ENCODE results near the gene EMP3. TPM values are rescaled to one million over a fixed set of nuclear protein-coding genes. Genes with fewer than 3 reads are reported as not detected.

EMP3 gene
- total RNA-seq, 1 experiment from 2014 or later, result 171 TPM

DNA sequence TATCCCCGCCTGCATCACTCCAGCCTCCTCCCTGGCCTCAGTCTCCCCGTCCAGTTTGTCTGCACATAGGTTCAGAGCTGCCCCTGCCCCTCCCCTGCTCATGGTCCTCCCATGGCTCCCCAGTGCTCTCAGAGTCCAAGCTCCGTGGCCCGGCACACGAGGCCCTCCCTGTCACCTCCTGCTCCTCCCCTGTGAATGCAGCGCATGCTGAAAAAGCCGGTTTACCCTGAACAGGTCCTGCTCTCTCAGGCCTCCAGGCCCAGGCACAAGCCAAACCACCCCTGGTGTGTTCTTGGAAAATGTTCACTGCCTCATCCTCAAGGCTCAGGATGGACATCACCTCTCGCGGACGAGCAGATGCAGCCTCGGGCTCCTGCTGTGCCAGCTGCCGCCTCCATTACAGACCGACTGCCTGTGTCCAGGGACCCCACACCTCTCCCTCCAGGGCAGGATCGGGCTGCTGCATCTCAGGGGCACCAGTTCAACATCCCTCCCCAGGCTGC lies 13.0 kb downstream of the EMP3 start:
- TF ChIP-seq, protein P1, sequence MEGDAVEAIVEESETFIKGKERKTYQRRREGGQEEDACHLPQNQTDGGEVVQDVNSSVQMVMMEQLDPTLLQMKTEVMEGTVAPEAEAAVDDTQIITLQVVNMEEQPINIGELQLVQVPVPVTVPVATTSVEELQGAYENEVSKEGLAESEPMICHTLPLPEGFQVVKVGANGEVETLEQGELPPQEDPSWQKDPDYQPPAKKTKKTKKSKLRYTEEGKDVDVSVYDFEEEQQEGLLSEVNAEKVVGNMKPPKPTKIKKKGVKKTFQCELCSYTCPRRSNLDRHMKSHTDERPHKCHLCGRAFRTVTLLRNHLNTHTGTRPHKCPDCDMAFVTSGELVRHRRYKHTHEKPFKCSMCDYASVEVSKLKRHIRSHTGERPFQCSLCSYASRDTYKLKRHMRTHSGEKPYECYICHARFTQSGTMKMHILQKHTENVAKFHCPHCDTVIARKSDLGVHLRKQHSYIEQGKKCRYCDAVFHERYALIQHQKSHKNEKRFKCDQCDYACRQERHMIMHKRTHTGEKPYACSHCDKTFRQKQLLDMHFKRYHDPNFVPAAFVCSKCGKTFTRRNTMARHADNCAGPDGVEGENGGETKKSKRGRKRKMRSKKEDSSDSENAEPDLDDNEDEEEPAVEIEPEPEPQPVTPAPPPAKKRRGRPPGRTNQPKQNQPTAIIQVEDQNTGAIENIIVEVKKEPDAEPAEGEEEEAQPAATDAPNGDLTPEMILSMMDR (IDR thresholded peaks at IDR 0.05), result no peak
- TF ChIP-seq REST (IDR thresholded peaks at IDR 0.05; ENCODE audit: insufficient read depth in 1 of 2, low read depth in 2 of 2, low read length in 1 of 2), result no peak
- TF ChIP-seq SIN3A (IDR thresholded peaks at IDR 0.05; ENCODE audit: borderline replicate concordance, insufficient read depth, low read depth, low read length), result no peak
- Histone ChIP-seq H3K27ac (ENCODE audit: low read length) (no peak overlapping the region), H3K36me3 (ENCODE audit: control insufficient read depth, insufficient read depth, low read length) (no peaks in the 10 kb centered on the region), H3K4me3 (ENCODE audit: low read depth in 2 of 2, low read length in 2 of 2) (no peak overlapping the region), H3K4me1 (ENCODE audit: control insufficient read depth, insufficient read depth, low read length) (peaks cover 3% of the 10 kb centered on the region; the same call in 1 of the 2 replicates), H3K9me3 (ENCODE audit: control insufficient read depth, insufficient read depth, low read depth, low read length) (no peaks in the 10 kb centered on the region), H3K27me3 (ENCODE audit: control insufficient read depth, insufficient read depth, low read length) (no peaks in the 10 kb centered on the region)
- in situ Hi-C loops (cut with HindIII; ENCODE audit: low pct_unique_long_range_greater_than_20kb, low sequenced_read_pairs), result no loop called here
- BruUV-seq (replicated peaks), result no TSS peak
- ATAC-seq, result no peak
- intact Hi-C loops (cut with micrococcal nuclease; ENCODE audit: unreplicated experiment), result no loop called here
- CTCF ChIA-PET, result interaction anchor here (1.0 kb wide), 1 partner anchor 24 kb away, joined by 3 read pairs; no protein-coding TSS in a partner anchor
- no peak for DNase-seq (ENCODE audit: low read depth, low spot score)
- POLR2A ChIA-PET, result no interaction called here

DNA sequence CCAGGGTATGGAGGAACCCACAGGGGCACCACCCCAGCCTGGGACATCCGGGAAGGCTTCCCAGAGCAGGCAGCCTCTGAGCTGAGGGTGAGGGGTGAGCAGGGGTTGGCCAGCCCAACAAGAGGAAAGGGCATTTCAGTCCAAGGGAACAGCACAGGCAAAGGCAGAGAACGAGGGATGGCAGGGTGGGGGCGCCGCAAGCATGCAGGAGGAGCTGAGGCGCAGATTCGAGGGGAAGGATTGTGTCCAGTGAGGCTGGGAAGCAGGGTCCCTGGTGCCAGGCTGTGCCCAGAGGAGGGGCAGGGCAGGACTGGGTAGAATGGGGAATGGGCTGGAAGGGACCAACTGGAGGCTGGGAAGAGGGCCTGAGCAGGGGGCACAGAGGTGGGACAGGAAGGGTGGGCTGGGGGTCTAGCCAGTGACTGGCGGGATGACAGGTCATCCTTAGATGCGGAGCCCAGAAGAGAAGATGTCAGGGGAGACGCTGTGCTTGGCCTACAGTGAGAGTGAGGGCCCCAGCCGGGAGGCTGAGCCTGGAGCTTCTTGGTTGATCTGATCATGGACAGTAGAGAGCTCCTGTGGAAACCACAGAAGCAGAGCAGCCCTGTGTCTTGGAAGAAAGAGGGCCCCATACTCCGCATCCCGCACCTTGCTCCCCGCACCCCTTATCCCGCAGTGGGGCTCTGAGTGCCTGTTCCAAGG lies 13.6 kb downstream of the EMP3 start:
- in situ Hi-C loops (cut with HindIII; ENCODE audit: low pct_unique_long_range_greater_than_20kb, low sequenced_read_pairs), result no loop called here
- DNase-seq (ENCODE audit: low read depth, low spot score), result no peak
- H3K4me1 ChIP-seq (ENCODE audit: control insufficient read depth, insufficient read depth, low read length), result 0 out of 2 replicates have a peak, but pooled peaks cover 3% of the 10 kb centered on the region
- intact Hi-C loops (cut with micrococcal nuclease; ENCODE audit: unreplicated experiment), result no loop called here
- CTCF ChIA-PET, result interaction anchor here (0.8 kb wide), 1 partner anchor 22 kb away, joined by 3 read pairs; no protein-coding TSS in a partner anchor
- H3K4me3 ChIP-seq (ENCODE audit: low read depth in 2 of 2, low read length in 2 of 2), result no peak overlapping the region
- no peak for ATAC-seq
- BruUV-seq (replicated peaks), result no TSS peak
- no peaks in the 10 kb centered on the region for H3K9me3 ChIP-seq (ENCODE audit: control insufficient read depth, insufficient read depth, low read depth, low read length)
- H3K36me3 ChIP-seq (ENCODE audit: control insufficient read depth, insufficient read depth, low read length), result no peaks in the 10 kb centered on the region
- POLR2A ChIA-PET, result no interaction called here
- no peak for TF ChIP-seq POLR2AphosphoS5 (IDR thresholded peaks at IDR 0.05; ENCODE audit: low read depth, low read length)
- TF ChIP-seq REST (IDR thresholded peaks at IDR 0.05; ENCODE audit: insufficient read depth in 1 of 2, low read depth in 2 of 2, low read length in 1 of 2), result no peak
- no peak for TF ChIP-seq SIN3A (IDR thresholded peaks at IDR 0.05; ENCODE audit: borderline replicate concordance, insufficient read depth, low read depth, low read length)
- no peak for TF ChIP-seq TCF7L2 (IDR thresholded peaks at IDR 0.05; ENCODE audit: low read depth, low read length)
- TF ChIP-seq, protein P1 (IDR thresholded peaks at IDR 0.05), result no peak; the same call in 1 of the 2 replicates
- H3K27me3 ChIP-seq (ENCODE audit: control insufficient read depth, insufficient read depth, low read length), result no peaks in the 10 kb centered on the region
- no peak overlapping the region for H3K27ac ChIP-seq (ENCODE audit: low read length)
